ENCODE data around the gene CLIC5.

The CLIC5 gene

DNA sequence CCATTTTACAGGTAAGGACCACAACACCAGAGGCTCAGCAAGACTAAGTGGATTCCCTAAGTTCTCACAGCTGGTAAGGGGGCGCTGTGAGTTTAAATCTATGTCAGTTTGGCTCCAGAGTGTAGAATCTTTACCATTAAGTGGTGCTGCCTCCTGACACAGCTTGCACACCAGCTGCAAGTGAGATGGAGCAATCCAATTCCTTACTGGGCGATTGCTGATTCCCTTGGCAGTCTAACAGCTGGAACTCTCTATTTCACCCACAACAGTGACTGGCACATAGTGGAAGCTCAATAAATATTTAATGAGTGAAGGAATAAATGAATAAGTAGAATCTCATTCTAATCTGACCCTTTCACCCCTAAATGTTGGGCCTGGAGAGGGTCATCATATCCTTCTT is 176.7 kb downstream of the CLIC5 start:
- no peak for DNase-seq (ENCODE audit: low spot score)

DNA sequence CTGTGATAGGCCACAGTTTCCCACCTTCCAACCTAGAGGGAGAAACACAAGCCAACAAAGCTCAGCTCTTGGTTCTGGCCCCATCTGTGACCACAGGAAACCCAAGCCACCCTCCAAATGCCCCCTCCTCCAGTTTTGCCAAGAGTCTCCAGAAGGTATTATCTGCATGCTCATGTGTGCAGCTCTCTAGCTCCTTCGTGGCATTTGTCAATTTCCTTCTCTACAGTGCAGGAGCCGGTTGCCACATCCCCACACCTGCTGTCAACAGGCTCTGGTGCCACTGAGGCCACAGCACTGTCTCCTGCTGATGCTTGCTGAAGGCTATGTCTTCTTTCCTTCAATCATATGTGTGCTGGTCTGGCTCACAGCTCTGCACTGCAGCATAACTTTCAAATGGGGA is 177.2 kb downstream of the CLIC5 start:
- DNase-seq (ENCODE audit: low spot score), result no peak

DNA sequence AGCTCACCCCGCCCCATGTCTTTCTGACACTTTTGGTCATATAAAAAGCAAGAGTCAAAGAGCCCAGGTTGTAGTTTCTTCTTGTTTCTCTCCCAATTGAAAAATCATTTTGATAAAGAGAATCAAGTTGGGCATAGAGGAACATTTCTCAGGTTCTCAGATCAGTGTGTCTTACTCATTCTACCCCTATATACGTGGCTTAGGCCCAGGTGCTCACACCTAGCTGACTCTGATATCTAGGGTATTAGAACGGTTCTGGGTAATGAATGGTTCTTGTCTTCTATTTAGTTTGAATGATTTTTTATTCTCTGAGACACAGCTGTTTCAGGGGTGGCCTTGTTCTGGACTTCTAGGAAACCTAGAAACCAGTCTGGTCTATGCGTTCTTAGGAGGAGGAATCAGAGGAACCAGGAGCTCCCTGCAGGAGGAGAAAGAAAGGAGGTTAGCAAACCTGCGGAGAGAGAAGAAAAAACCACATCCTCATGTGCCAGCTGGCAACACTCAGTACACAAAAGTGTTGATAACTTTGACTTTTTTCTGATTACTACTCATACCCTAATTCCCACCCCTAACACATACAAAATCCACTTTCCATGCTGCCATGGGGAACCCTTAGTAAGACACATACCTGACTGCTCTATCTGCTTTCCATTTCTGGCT is 178.0 kb downstream of the CLIC5 start:
- DNase-seq (ENCODE audit: low spot score), result no peak

DNA sequence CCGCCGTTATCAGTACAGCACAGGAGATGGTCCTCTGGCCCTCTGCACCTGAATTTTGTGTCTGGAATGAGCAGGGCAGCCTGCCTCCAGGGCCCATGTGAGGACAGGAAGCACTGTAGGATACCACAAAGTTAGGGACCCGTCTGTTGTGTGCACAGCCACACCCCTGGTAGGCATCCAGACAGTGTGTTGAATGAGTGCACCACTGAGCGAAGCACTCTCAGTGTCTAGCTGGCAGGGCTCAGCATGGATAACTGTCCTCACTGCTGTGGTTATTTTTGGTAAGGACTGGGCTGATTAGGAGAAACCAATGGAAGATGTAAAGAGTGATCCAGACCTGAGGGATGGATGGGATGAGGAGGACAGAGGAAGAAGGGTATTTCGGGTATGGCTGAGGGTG is 178.7 kb downstream of the CLIC5 start:
- peak; percentile 7 for DNase-seq (ENCODE audit: low spot score)

DNA sequence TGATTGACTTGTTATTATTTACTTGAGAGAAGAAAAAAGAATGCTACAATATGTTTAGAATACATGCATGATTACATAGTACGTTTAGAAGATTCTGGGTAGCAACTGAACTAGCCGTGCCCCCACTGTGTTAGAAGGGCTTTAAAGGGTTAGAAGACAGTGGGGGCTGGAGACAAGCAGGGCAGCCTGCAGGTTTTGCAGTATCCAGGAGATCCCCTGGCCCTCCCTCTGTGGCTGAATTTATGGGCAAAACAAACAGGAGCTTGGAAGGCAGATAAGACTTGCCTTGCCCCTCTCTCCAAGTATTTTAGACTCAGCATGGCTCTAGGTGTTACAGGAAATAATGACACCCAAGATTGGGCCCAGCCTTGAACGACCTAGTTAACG is 179.2 kb downstream of the CLIC5 start:
- no peak for DNase-seq (ENCODE audit: low spot score)

DNA sequence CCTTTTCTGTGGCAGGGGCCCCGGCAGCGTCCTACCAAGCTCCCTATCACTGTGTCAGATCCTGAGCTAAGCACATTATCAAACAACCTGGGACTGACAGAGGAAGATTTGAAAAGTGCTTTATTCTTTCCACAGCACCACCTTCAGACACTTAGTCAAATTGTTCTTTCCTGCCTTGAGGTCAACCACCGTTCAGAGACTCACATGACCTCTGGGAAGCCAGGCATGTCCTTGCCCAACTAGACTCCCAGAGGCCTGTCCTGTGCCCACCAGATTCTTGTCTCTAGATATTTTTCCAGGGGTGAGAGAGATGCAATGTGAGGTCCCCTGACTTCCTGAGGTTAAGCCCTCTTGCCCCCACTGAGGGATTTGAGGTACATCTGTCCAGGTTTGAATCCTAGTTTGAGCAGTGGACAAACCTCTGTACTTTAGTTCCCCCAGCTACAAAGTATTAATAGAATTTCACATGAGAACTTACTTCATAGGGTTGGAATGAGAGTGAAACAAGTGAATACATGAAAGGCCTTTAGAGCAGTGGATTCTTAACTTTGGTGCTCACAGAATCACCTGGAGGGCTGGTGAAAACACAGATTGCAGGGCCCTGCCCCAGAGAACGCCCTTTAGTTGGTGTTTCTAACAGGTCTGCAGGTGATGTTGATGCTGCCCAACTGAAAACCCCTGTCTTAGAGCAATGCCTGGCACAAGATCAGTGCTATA is 179.8 kb downstream of the CLIC5 start:
- no peak for DNase-seq (ENCODE audit: low spot score)

DNA sequence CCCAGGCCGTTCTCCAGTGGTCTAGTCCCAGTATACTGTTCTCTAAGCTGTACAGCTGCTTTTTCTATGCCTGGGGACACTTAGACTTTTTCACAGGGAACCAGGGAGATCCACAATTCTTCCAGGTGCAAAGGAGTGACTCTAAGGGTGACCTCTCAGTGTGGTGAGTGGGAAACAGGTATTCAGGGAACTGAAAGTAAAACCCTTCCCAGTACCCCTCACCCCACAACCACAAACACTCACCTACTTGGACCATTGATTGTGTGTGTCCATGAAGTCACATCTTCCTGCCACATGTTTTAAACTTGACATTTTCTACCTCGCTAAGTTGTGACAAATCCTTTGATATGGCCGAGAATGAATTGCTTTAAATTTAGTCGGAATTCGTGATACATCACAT is 183.6 kb downstream of the CLIC5 start:
- DNase-seq (ENCODE audit: low spot score), result no peak

Measured in SW480 (cell line).